RWPE2 (cell line): ENCODE results near the gene XPNPEP1.

ENCODE experiments used
- ATAC-seq: fragments of 200-7000 bp; cut with Tn5 transposase; 3 replicates; pipeline ENCODE4 v1.9.1; 2021; ENCODE audit warnings: low read depth
- DNase-seq: peaks from one replicate; pipeline ENCODE4 v3.0.0-alpha.2; 2020; ENCODE audit warnings: low spot score
- H3K27ac ChIP-seq: fragments of 450-650 bp; 2 replicates; pipeline ENCODE4 v1.5.1; 2017; ENCODE audit warnings: mild to moderate bottlenecking; ENCODE audit not compliant: poor library complexity, severe bottlenecking
- H3K27me3 ChIP-seq: fragments of 250-450 bp; sonication (Bioruptor Pico); 2 replicates; pipeline ENCODE4 v1.5.1; 2021; ENCODE audit warnings: mild to moderate bottlenecking, moderate library complexity; ENCODE audit not compliant: insufficient read depth, poor library complexity, severe bottlenecking
- H3K36me3 ChIP-seq: fragments of 250-450 bp; sonication (Bioruptor Pico); 2 replicates; pipeline ENCODE4 v1.5.1; 2020; ENCODE audit warnings: low read depth, mild to moderate bottlenecking, moderate library complexity
- H3K4me1 ChIP-seq: fragments of 250-450 bp; sonication (Bioruptor Pico); 2 replicates; pipeline ENCODE4 v1.5.1; 2021; ENCODE audit warnings: mild to moderate bottlenecking, moderate library complexity; ENCODE audit not compliant: insufficient read depth, poor library complexity, severe bottlenecking
- H3K4me3 ChIP-seq: fragments of 250-450 bp; sonication (Bioruptor Pico); 2 replicates; pipeline ENCODE4 v1.5.1; 2021; ENCODE audit warnings: mild to moderate bottlenecking, moderate library complexity; ENCODE audit not compliant: severe bottlenecking
- H3K9me3 ChIP-seq: fragments of 250-450 bp; sonication (Bioruptor Pico); 2 replicates; pipeline ENCODE4 v1.5.1; 2021; ENCODE audit warnings: mild to moderate bottlenecking, moderate library complexity; ENCODE audit not compliant: severe bottlenecking
- CTCF ChIP-seq: fragments of 450-650 bp; IDR thresholded peaks from one replicate; pipeline ENCODE4 v1.5.1; 2017; ENCODE audit warnings: mild to moderate bottlenecking, moderate library complexity; ENCODE audit not compliant: poor library complexity, severe bottlenecking

The XPNPEP1 gene

DNA sequence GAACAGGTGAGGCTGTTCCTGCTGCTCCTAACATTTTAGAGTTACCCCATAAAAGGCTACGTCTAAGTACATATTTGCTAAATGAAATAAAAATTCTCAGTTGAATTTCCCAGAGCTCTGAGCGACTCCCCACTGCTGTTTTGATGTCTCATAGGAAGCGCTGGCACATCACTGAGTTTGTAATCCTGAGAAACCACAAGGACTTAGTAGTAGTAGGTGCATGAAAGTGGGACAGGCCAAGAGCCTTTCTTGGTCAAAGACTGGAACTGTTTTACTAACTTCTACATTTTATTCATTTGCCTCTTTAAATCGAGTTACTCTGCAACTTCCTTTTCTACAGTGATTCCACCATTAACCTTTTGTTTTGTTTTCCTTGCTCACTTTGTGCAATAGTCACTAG is 85.9 kb downstream of the XPNPEP1 start:
- Histone ChIP-seq H3K36me3 (no peaks in the 10 kb centered on the region), H3K4me1 (no peaks in the 10 kb centered on the region), H3K27ac (no peak overlapping the region), H3K9me3 (no peaks in the 10 kb centered on the region), H3K4me3 (no peak overlapping the region), H3K27me3 (no peaks in the 10 kb centered on the region)
- DNase-seq (no peak), ATAC-seq (no peak)
- TF ChIP-seq CTCF: no peak

DNA sequence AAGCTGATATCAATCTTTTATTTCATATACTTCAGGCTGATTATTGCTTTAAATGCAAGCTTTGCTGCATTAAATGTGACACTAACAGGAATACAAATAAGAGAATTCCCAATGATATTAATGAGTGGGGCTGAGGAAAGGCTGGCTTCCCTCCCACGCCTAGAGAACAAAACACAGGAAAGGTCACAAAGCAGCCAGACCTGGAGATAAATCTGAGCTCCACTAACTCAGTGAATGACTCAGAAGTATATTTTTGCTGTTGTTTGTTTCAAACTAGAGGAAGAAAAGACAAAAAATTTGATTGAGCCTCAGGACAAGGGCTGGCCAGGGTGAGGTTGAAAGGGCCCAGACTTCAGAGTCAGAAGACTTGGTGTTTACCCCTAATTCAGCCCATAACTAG is 88.1 kb downstream of the XPNPEP1 start:
- Histone ChIP-seq H3K4me1 (no peaks in the 10 kb centered on the region), H3K36me3 (no peaks in the 10 kb centered on the region), H3K27me3 (no peaks in the 10 kb centered on the region), H3K27ac (no peak overlapping the region), H3K9me3 (no peaks in the 10 kb centered on the region), H3K4me3 (no peak overlapping the region)
- ATAC-seq (no peak), DNase-seq (no peak)
- no peak for TF ChIP-seq CTCF

GRCh38 chr10:109831846-109832245 is 91.5 kb downstream of the XPNPEP1 start:
- ATAC-seq (no peak), DNase-seq (no peak)
- no peak for TF ChIP-seq CTCF
- Histone ChIP-seq H3K4me1 (no peaks in the 10 kb centered on the region), H3K9me3 (no peaks in the 10 kb centered on the region), H3K27me3 (no peaks in the 10 kb centered on the region), H3K36me3 (no peaks in the 10 kb centered on the region), H3K4me3 (no peak overlapping the region), H3K27ac (no peak overlapping the region)

DNA sequence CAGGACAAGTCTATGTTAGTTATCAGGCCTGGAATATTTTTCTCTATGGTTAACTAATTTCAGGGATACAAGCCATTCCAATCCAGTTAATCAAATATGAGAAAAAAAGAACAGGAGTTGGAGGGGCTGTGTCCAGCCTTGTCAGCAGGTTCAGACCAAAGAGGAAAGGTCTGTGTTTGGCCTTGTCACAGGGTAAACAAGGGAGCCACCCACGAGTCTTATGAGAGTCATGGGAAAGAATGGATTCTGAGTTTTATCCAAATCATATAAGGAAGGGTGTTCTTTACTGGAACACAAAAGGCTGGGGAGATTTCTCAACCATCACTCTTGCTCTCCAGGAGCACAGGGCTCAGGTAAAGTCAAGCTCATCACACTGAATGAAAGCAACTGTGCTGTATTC is 99.1 kb downstream of the XPNPEP1 start:
- TF ChIP-seq CTCF: no peak
- no peaks in the 10 kb centered on the region for H3K27me3 ChIP-seq
- ATAC-seq: no peak
- no peak for DNase-seq
- no peaks in the 10 kb centered on the region for H3K36me3 ChIP-seq
- H3K4me3 ChIP-seq: no peak overlapping the region
- H3K27ac ChIP-seq: no peak overlapping the region
- H3K4me1 ChIP-seq: no peaks in the 10 kb centered on the region
- H3K9me3 ChIP-seq: no peaks in the 10 kb centered on the region

GRCh38 chr10:109823196-109823595 is 100.1 kb downstream of the XPNPEP1 start:
- no peak for TF ChIP-seq CTCF
- H3K4me1 ChIP-seq: no peaks in the 10 kb centered on the region
- H3K36me3 ChIP-seq: no peaks in the 10 kb centered on the region
- no peak overlapping the region for H3K4me3 ChIP-seq
- DNase-seq: no peak
- no peaks in the 10 kb centered on the region for H3K27me3 ChIP-seq
- H3K9me3 ChIP-seq: no peaks in the 10 kb centered on the region
- no peak overlapping the region for H3K27ac ChIP-seq
- peak; percentile 61; the same call in 1 of the 3 replicates for ATAC-seq
